Osteoblast (primary cell): ENCODE measurements around the gene CAPZB. TPM values are rescaled to one million over a fixed set of nuclear protein-coding genes. Genes with fewer than 3 reads are reported as not detected.

ENCODE experiments used
- DNase-seq: peaks from one replicate; pipeline ENCODE4 v3.0.0; 2011; ENCODE audit warnings: low spot score, mixed read lengths; ENCODE audit not compliant: insufficient read length; ENCODE audit errors: missing footprints
- H2AFZ ChIP-seq: 2 replicates; pipeline ENCODE4 v1.6.0; 2011; ENCODE audit warnings: mild to moderate bottlenecking, low read length
- H3K27ac ChIP-seq: 2 replicates; pipeline ENCODE4 v1.5.1; 2011; ENCODE audit warnings: mild to moderate bottlenecking, low read depth, low read length, moderate library complexity
- H3K27me3 ChIP-seq: 2 replicates; pipeline ENCODE4 v1.6.0; 2012; ENCODE audit warnings: mild to moderate bottlenecking, control low read depth, inconsistent platforms, low read length, moderate library complexity; ENCODE audit not compliant: insufficient read depth
- H3K36me3 ChIP-seq: 2 replicates; pipeline ENCODE4 v1.5.1; 2011; ENCODE audit warnings: mild to moderate bottlenecking, low read length, control low read depth, moderate library complexity; ENCODE audit not compliant: insufficient read depth
- H3K4me1 ChIP-seq: 2 replicates; pipeline ENCODE4 v1.5.1; 2011; ENCODE audit warnings: mild to moderate bottlenecking, low read length, control low read depth, moderate library complexity; ENCODE audit not compliant: insufficient read depth
- H3K4me2 ChIP-seq: 2 replicates; pipeline ENCODE4 v1.6.0; 2011; ENCODE audit warnings: mild to moderate bottlenecking, low read length; ENCODE audit not compliant: insufficient read depth
- H3K4me3 ChIP-seq: fragments of 200-600 bp; sonication (generic); 3 replicates; pipeline ENCODE4 v1.5.1; 2012; ENCODE audit warnings: mild to moderate bottlenecking, low read length, inconsistent platforms; ENCODE audit not compliant: insufficient read depth
- H3K79me2 ChIP-seq: 2 replicates; pipeline ENCODE4 v1.6.0; 2012; ENCODE audit warnings: mild to moderate bottlenecking, low read length, control low read depth, inconsistent platforms; ENCODE audit not compliant: insufficient read depth
- H3K9me3 ChIP-seq: 2 replicates; pipeline ENCODE4 v1.5.1; 2011; ENCODE audit warnings: low read depth, low read length, control low read depth
- H4K20me1 ChIP-seq: 2 replicates; pipeline ENCODE4 v1.6.0; 2012; ENCODE audit warnings: mild to moderate bottlenecking, low read length, control low read depth; ENCODE audit not compliant: insufficient read depth
- CTCF ChIP-seq: IDR thresholded peaks from 2 replicates; pipeline ENCODE4 v1.5.1; 2011; ENCODE audit warnings: mild to moderate bottlenecking, low read depth, low read length, moderate library complexity; ENCODE audit errors: extremely low read depth
- total RNA-seq: library from RNA; depleted of rRNA; stranded (reverse); fragments of >200 nt; gene quantifications from 2 replicates; pipeline ENCODE4 v1.2.3, GENCODE V29; 2012

CAPZB gene
- total RNA-seq, 1 donor: 217 TPM

DNA sequence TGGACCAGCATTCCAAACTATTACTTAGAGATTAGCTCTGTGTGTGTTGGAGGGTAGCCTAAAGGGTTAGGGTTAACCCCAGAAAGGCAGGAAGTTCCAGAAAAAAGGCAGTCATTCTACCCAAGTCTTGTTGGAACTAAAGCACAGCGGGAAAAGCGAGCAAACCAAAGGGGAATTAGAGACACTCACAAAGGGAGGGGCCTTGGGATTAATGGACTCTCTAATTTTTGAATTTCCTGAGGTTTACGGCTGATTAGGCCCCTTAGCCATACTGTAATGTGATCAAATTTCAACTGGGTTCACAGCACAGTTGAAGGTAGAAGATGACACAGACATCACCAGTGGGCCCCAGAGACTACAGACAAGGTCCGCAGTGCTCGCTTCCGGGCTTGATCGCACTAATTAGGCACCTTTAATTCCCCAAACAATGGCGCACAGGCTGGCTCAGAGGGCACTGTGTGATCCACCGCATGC, 28.3 kb downstream of the CAPZB start:
- H3K27me3 ChIP-seq: no peaks in the 10 kb centered on the region
- no peaks in the 10 kb centered on the region for H3K36me3 ChIP-seq
- no peak for TF ChIP-seq CTCF
- no peaks in the 10 kb centered on the region for H3K9me3 ChIP-seq
- H3K4me3 ChIP-seq: peak overlapping the region; percentile 3
- H3K4me1 ChIP-seq: peaks cover 73% of the 10 kb centered on the region
- peak; percentile 82 for DNase-seq
- H3K4me2 ChIP-seq: peak overlapping the region; percentile 65
- H2AFZ ChIP-seq: no peak overlapping the region
- H3K79me2 ChIP-seq: peaks cover 97% of the 10 kb centered on the region
- H4K20me1 ChIP-seq: peaks cover 68% of the 10 kb centered on the region
- peak overlapping the region; percentile 56 for H3K27ac ChIP-seq

GRCh38 chr1:19455353-19455752, 30.0 kb downstream of the CAPZB start:
- Histone ChIP-seq H2AFZ (no peak overlapping the region), H3K79me2 (peaks cover 84% of the 10 kb centered on the region), H3K27ac (peak overlapping the region; percentile 74), H3K4me1 (peaks cover 86% of the 10 kb centered on the region), H3K36me3 (no peaks in the 10 kb centered on the region), H3K9me3 (no peaks in the 10 kb centered on the region), H3K27me3 (no peaks in the 10 kb centered on the region), H4K20me1 (peaks cover 57% of the 10 kb centered on the region), H3K4me2 (no peak overlapping the region), H3K4me3 (no peak overlapping the region)
- no peak for TF ChIP-seq CTCF
- no peak for DNase-seq

GRCh38 chr1:19454265-19455146, 30.8 kb downstream of the CAPZB start:
- no peak for TF ChIP-seq CTCF
- Histone ChIP-seq H4K20me1 (peaks cover 53% of the 10 kb centered on the region), H2AFZ (no peak overlapping the region), H3K4me3 (no peak overlapping the region), H3K4me2 (peak overlapping the region; percentile 27), H3K27ac (peak overlapping the region; percentile 74), H3K9me3 (no peaks in the 10 kb centered on the region), H3K79me2 (peaks cover 81% of the 10 kb centered on the region), H3K4me1 (peaks cover 92% of the 10 kb centered on the region), H3K27me3 (no peaks in the 10 kb centered on the region), H3K36me3 (no peaks in the 10 kb centered on the region)
- DNase-seq: no peak

DNA sequence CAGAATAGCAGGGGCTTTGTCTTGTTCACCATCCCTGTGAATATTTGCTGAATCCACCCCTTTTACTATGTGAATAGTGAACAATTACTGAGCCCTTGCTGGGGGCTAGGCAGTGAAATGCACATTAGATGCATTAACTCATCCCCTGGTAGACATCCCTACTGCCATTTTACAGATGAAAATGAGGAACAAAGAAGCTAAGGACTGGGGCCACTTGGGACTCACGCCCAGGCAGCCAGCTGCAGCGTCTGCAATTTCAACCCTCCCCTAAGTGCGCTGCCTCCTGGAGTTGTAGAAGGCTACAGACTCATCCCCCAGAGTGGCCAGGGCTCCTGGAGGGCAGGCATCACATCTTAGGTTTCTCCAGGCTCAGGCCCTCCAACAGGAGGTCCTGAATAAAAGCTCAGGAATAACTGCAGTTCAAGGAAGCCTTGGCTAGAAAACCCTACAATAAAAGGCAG, 31.6 kb downstream of the CAPZB start:
- DNase-seq: no peak
- peak overlapping the region; percentile 74 for H3K27ac ChIP-seq
- no peak overlapping the region for H2AFZ ChIP-seq
- no peak for TF ChIP-seq CTCF
- peak overlapping the region; percentile 27 for H3K4me2 ChIP-seq
- peaks cover 4% of the 10 kb centered on the region for H3K36me3 ChIP-seq
- H3K27me3 ChIP-seq: no peaks in the 10 kb centered on the region
- no peak overlapping the region for H3K4me3 ChIP-seq
- peaks cover 92% of the 10 kb centered on the region for H3K4me1 ChIP-seq
- H3K79me2 ChIP-seq: peaks cover 81% of the 10 kb centered on the region
- H4K20me1 ChIP-seq: peaks cover 52% of the 10 kb centered on the region
- H3K9me3 ChIP-seq: no peaks in the 10 kb centered on the region
